ENCODE data around the gene BMP8B. TPM values are rescaled to one million over a fixed set of nuclear protein-coding genes. Genes with fewer than 3 reads are reported as not detected.
"Not testable (repeated sequence)": the region's sequence is repeated elsewhere in the genome, so short reads cannot be mapped to it uniquely, and the experiment has no call there.

BMP8B gene
- polyA plus RNA-seq, 3 donors: 1.6 to 2.3 (median 2.3) TPM

DNA sequence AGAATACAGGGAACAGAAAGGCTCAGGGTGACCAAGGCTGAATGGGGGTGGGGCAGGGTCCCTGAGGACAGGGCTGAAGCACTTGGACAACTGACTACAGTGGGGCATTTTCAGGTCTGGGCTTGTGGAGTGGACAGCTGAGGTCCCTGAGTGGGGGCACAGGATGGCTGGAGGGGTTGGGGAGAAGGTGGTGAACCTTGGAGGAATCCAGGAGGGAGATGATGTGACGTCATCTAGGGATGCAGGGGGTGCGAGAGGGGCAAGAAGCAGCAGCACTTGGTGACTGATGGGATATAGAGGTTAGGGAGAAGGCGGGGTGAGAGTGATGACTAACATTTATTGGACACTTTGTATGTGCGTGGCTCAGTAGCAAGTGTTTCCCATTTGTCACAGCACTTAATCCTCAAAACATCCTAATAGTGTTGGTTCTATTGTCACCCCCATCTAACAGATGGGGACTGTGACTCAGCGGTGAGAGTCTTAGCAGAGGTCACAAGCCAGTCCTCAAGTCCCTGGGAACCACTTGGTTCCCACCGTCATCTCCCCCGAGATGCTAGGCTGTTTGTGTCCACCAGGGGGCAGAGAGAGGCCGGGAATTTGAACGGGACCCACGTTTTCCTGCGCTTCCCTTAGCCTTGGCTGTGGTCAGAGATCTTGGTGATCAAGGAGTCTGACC is 27.9 kb upstream of the BMP8B start:
- peak; percentile 41 to 54 (median 48) for DNase-seq (ENCODE audit: low read depth in 3 of 3, low spot score in 2 of 3)

DNA sequence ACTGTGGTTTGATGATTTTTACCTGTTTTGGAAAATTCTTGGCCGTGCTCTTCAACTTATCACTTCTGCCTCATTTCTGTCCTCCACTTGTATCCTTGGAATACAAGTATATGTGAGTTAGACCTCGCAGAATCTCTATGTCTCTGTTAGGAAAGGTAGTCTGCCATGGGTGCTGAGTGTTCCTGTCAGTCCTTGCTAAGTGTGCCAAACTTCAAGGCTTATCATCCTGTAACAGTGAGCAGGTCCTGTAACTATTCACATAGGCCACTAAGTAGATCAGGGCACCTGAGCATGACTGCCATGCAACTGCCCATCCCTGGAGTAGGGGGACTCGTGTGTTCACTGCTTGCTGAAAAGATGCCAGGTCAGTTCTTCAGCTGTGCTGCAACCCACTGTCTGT is 24.2 kb upstream of the BMP8B start:
- DNase-seq (ENCODE audit: low read depth in 3 of 3, low spot score in 2 of 3): no peak

DNA sequence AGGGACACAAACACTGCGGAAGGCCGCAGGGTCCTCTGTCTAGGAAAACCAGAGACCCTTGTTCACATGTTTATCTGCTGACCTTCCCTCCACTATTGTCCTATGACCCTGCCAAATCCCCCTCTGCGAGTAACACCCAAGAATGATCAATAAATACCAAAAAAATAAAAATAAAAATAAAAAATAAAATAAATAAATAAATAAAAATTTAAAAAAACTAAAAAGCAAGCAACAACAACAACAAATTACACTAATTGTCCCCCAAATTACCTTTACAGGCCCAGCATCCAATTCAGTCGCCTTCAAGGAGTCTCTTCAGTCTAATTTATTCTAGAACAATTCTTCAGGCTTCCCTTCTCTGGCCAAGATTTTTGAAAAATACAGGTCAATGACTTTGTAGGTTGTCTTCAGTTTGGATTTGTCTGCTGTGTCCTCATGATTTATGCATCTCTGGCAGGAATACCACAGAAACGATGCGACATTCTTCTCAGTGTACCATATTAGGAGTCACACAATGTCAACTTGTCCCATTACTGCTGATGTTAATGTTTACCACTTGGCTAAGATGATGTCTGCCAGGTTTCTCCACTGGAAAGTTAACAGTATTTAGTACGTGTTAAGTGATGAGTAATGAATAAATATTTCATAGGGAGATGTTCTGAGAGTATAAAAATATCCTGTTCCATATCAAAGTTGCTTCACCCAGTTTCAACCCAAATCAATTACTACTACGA is 20.3 kb upstream of the BMP8B start:
- DNase-seq (ENCODE audit: low read depth in 3 of 3, low spot score in 2 of 3): no peak

DNA sequence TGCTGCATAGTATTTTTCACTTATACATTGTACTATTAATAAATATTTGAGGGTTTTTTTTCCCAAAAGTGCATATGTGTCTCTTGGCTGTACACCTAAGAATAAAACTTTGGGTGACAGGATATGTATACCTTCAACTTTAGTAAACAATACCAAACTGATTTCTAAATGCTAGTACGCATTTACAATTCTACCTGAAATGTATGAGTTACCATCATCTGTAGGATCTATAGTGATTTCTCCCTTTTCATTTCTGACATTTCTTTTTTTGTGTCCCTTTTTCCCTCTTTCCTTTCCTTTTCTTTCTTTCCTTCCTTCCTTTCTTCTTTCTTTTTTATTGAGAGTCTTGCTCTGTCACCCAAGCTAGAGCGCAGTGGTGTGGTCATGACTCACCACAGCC is 16.7 kb upstream of the BMP8B start:
- DNase-seq (ENCODE audit: low read depth in 3 of 3, low spot score in 2 of 3): no peak

DNA sequence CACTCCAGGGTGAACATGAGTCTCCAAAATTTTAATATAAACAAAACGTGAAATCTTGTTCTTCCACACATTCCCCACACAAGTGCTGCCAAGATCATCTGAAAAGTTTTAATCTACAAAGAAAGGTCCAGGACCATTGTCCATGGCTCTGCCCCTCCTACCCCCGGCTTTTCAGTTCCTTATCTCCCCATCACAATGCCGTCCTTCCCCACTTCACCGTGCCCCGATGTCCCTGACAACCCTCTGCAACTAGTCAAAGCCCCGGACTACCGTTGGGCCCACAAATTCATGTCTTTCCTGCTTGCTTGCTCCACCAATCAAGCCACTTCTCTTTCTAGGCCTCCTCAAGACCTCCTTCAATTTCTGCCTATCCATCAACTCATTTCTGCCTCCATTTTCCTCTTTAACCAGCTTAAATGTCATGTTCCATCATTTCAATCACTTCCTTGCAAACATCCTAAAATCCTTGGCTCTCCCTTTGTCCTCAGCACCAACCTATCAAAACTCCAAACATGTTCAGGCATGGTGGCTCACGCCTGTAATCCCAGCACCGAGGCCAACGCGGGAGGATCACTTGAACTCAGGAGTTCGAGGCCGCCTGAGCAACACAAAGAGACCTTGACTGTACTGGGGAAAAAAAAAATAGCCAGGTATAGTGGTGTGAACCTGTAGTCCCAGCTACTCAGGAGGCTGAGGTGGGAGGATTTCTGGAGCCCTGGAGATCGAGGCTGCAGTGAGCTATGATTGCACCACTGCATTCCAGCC is 14.0 kb upstream of the BMP8B start:
- DNase-seq (ENCODE audit: low read depth in 3 of 3, low spot score in 2 of 3): no peak

DNA sequence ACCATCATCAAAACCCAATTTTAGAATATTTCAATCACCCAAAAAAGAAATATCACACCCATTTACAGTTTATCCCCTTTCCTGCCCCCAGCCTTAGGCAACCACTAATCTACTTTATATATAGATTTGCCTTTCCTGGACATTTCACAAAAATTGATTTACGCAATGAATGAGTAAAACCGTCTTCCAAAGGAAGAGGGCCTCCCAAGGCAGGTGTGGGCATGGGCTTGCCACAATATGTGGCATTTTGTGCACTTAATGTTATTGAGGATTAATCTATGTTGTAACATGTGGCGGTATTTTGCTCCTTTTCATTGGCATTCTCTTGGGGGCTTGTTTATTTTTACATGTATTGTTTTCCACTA is 11.8 kb upstream of the BMP8B start:
- DNase-seq (ENCODE audit: low read depth in 3 of 3, low spot score in 2 of 3): no peak

DNA sequence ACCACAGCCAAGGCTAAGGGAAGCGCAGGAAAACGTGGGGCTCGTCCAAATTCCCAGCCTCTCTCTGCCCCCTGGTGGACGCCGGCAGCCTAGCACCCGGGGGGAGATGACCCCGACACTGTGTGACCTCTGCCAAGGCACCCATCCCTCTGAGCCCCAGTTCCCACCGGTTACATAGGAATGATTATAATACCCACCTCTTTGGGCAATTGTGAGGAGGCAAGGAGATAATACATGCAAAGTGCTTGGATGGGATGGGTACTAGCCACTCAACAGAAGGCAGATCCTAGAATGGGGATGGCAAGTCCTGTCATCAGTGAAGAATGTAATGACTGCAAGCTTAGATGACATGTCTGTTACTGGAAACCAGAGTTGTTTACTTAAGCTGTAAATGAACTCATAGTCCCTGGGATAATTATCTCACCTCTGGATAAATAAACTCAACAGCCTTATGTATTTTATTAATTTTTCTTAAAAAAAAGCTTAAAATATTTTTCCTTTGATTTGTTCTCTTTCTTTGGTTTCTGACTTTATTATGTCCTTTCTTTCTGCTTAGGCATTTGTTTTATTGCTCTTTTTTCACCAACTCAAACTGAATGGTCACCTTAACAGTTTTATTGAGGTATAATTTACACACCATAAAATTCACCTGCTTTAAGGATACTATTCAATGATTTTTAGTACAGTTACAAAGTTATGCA is 11.3 kb upstream of the BMP8B start:
- DNase-seq (ENCODE audit: low read depth in 3 of 3, low spot score in 2 of 3): no peak

DNA sequence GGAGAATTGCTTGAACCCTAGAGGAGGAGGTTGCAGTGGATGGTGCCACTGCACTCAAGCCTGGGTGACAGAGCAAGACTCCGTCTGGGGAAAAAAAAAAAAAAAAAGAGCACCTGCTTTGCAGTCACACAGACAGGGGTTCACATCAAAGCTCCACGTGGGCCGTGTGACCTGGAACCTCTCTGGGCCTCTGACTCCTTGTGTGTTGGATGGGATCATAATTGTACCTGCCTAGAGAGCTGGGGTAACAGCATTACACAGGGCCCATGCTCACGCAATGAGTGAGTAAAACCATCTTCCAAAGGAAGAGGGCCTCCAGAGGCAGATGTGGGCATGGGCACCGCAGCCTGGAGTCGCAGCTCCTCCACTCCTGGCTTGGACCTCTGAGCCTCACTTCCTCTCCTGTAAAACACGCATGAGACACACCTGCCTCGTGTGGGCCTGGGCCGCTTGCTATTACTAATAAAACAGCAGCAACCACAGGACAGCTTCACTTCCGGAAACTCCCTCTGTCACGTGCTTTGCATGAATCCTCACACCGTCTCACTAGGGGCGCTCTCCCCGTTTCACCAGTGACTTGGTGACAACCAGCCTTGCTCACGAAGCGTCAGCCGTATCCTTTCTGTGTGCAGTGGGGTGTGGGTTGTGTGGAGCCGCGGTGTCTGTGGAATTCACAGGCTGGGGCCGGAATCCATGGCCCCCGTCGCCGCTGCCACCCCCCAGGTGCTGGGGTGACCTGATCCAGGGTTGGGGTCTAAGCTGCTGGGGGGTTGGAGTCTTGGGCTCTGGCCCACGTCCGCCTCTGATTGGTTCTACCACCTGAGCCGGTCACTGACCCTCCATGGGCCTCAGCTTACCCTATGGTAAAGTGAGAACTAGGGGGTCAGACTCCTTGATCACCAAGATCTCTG is 10.4 kb upstream of the BMP8B start:
- not testable (repeated sequence) for DNase-seq (ENCODE audit: low read depth in 3 of 3, low spot score in 2 of 3)

DNA sequence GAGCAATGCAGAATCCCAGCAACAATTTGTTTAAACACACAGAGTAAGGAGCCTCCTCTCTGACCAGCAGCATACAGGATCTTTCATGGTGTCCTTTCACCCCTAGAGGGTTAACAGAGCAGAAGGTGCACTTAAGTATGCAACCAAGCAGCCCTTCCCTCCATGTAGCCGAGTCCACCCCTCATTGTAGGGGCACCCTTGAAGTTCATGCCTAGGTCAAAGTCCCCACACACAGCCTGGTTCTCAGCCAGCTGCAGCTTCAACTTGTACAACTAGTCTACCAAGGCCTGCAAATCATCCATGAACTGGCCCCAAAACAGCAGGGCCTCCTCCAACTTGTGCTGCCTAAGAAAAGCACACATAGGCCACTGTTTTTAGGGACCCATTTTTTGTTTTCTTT is 7.0 kb upstream of the BMP8B start:
- no peak for DNase-seq (ENCODE audit: low read depth in 3 of 3, low spot score in 2 of 3)

DNA sequence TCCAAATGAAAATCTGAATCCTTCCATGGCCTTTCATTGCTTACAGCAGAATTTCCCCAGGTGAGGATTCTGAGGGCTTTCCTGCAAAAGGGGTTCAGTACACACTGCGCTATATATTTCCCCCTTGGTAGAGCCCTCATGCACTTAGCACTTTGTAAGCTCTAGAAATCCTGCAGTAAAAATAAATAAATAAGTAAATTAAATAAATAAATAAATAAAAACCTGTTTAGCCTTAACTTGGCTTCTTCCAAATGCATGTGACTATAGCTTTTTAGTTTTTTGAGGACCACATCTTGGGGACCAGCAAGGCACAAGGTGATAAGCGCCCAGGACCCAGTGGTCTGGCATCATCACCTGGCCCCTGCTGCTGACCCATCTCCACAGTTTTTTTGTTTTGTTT is 3.2 kb upstream of the BMP8B start:
- DNase-seq (ENCODE audit: low read depth in 3 of 3, low spot score in 2 of 3): no peak

DNA sequence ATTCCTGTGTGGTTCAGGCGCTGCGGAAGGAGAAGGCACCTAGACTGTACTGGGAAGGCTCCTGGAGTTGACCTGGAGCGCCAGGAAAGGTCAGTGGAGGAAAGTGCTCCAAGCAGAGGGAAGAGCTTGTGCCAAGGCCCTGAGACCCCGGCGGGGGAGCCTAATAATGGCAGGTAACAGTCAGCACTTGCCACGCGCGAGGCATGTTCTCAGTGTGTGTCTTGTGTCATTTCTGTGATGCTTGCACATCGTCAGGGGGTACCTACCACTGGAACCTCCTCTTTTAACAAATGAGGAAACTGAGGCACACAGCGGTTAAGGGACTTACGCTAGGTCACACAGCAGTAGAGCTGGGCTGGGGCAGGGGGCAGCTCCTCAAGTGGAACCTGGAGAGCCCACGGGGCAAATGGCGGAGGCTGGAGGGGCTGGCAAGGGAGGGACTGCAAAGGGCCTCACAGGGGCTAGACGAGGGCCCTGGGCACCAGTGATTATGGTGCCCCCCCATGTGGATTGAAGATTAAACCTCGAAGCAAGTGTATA is 976 bp upstream of the BMP8B start:
- DNase-seq (ENCODE audit: low read depth in 3 of 3, low spot score in 2 of 3): no peak

DNA sequence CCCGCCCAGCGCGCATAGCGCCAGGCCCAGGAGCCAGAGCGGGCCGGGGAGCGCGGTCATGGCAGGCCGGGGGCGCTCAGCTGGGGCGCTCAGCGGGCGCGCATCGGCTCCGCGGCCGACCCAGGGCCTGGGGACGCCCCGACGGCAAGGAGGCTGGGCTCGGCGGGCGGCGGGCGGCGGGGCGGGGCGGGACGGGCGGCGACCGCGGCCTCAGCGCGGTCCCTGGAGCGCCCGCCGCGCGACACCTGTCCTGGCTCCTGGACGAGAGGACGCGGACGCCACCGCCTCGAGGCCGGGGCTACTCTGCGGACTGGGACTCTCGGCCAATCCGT is 273 bp downstream of the BMP8B start:
- DNase-seq (ENCODE audit: low read depth in 3 of 3, low spot score in 2 of 3): no peak

DNA sequence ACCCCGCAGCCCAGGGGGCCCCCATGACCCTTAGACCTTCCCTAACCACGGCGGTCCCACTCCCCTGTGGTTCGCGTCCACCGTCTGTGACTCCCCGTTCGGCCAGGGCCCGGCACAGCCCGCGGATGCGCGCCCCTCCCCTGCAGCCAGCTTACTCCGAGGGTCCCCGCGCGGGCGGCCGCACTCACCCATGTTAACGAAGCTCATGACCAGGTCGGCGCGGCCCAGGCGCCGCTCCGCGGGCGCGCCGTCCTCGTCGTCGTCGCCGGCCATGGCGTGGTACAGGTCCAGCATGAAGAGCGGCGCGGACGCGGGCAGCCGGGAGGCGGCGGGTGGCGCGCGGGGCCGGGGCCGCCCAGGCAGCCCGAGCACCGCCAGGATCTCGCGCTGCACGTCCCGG is 701 bp downstream of the BMP8B start:
- DNase-seq (ENCODE audit: low read depth in 3 of 3, low spot score in 2 of 3): not testable (repeated sequence)

DNA sequence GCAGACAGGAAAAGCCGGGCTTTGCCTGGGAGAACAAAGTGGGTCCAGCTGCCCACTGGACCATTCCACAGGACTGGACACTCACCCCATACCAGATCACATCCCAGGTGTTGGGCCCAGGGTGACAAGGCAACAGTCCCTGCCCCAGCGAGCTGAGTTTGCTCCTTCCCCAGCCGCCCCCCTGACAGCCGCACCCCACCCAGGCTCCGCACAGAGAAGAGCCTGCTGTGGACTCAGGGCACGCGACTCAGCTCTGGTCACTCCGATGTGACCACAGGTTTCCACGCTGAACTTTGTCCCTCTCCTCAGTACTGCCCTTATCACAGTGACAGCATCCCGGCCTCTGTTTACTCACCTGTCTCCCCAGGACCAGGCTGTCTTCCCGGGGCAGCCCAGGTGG is 1.2 kb downstream of the BMP8B start:
- no peak for DNase-seq (ENCODE audit: low read depth in 3 of 3, low spot score in 2 of 3)

DNA sequence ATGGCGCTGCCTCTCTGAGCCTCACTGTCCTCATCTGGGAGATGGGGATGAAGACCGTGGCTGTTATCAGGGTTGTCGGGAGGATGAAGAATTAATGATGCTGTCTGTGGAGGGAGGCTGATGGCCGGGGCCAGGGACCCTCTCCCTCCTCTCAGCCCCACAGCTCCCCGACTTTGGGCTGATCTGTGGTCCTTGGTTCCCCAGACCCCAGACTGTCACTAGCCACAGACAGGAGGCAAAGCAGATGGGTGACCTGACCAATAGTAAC is 1.6 kb downstream of the BMP8B start:
- not testable (repeated sequence) for DNase-seq (ENCODE audit: low read depth in 3 of 3, low spot score in 2 of 3)

DNA sequence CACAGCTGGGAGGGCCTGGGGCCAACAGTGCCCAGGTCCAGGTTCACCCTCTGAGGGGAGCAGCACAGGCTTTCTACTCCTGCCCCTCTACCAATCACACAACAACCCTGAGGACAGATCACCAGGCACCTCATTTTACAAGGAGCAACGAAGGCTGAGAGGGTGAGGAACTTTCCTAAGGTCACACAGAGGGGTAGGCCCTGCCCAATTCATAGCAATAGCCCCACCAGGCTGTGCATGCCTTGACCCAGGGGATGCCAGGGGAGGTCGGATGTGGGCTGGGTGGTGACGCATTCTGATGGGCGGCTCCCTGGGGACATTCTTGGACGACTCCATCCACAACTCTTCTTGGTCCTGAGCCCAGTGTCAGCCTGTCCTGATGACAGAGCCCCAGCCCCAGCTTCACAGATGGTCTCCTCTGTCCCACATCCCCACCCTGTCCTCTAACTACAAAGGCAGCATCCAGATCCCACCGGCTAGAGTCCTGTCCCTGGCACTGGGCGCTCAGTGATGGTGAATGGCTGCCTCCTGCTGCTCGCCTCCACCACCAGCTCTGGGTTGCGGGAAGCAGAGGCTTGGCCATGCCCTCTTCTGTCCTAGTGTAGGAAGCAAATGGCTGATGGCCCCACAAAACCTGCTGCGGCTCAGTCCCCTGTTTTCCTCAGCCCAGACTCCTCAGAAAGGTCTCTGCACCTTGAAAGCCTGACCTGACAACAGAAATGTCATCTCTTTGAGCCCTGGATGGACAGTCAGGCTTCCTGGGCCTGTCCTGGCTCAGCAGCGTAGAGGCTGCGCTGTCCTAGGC is 2.2 kb downstream of the BMP8B start:
- not testable (repeated sequence) for DNase-seq (ENCODE audit: low read depth in 3 of 3, low spot score in 2 of 3)

DNA sequence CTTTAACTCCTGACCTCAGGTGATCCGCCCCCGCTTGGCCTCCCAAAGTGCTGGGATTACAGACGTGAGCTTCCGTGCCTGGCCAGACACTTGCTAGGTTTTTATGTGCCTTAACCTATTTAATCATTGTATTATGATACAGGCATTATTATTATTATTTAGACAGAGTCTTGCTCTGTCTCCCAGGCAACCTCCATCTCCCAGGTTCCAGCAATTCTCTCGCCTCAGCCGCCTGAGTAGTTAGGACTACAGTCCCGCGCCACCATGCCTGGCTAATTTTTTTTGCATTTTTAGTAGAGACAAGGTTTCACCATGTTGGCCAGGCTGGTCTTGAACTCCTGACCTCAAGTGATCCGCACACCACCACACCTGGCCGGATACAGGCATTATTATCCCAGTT is 6.0 kb downstream of the BMP8B start:
- DNase-seq (ENCODE audit: low read depth in 3 of 3, low spot score in 2 of 3): not testable (repeated sequence)

DNA sequence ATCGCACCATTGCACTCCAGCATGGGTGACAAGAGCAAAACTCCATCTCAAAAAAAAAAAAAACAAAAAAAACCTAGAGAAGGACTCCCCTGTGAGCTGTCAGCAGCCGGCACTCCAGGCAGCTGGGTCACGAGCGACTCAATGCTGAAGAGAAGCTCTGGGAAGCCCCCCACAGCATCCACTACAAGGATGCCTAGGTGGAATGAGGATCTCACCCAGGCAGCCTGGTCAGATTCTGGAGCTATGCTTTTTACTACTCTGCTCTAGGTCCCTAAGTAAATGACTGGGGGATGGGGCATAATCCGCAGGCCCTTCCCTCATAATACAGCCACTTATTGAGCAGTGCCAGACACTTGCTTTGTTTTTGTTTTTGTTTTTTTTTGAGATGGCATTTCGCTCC is 6.6 kb downstream of the BMP8B start:
- no peak for DNase-seq (ENCODE audit: low read depth in 3 of 3, low spot score in 2 of 3)

DNA sequence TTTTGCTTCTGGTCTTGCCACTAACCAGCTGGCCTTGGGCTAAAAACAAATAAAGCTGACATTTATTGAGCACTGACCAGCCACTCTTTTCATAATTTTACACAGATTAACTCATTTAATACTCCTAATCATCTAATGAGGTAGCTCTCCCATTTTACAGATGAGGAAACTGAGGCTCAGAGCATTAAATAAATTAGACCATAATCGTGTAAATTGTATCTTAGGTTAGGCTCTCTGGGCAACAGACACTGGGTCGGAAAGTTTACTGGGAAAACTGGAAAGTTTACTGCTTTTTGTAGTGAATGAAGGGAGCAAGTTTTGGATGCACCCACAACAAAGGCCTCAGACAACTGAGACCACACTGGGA is 7.3 kb downstream of the BMP8B start:
- no peak for DNase-seq (ENCODE audit: low read depth in 3 of 3, low spot score in 2 of 3)

DNA sequence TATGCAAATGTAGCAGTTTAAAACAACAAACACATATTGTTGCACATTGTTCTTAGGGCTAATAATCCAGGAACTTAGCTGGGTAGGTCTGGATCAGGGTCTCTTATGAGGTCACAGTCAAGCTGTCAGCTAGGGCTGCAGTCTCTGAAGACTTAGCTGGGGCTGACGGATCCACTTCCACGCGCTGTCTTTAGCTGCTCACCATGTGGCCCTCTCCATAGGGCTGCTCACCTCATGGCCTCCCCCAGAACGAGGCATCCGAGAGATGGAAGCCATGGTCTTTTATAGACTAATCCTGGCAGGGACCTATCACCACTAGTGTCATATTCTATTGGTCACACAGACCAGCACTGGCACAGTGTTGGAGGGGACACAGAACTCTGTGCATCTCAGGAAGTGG is 8.8 kb downstream of the BMP8B start:
- no peak for DNase-seq (ENCODE audit: low read depth in 3 of 3, low spot score in 2 of 3)

All from right renal cortex interstitium (tissue), 3 donors.